GM18517 (cell line): Measurements from ENCODE around the gene MRPL17.

ENCODE experiments used
- ATAC-seq: cut with Tn5 transposase; IDR thresholded peaks from one replicate; pipeline ENCODE4 v1.9.1; 2021; ENCODE audit warnings: mild to moderate bottlenecking, moderate library complexity; ENCODE audit not compliant: unreplicated experiment

The MRPL17 gene

GRCh38 chr11:6634534-6634933 lies 48.6 kb downstream of the MRPL17 start:
- ATAC-seq: no peak

- ATAC-seq: no peak
Observed at GRCh38 chr11:6633422-6634408, 49.4 kb downstream of the MRPL17 start.

GRCh38 chr11:6632116-6633073 lies 50.7 kb downstream of the MRPL17 start:
- ATAC-seq: no peak

- no peak for ATAC-seq
Observed at GRCh38 chr11:6631361-6631890, 51.7 kb downstream of the MRPL17 start.

GRCh38 chr11:6630632-6631291 lies 52.4 kb downstream of the MRPL17 start:
- no peak for ATAC-seq
